NCI-H2029 treated with DMSO at 0.1 percent for 48 hours (cell line): ENCODE data around the gene ZNF213.
A peak's percentile ranks its signal among the peaks of the same experiment; 100 is the strongest.

Source experiments
- DNase-seq: peaks from one replicate; lab custom pipeline; 2025; lab: John Stamatoyannopoulos, UW

The ZNF213 gene, protein sequence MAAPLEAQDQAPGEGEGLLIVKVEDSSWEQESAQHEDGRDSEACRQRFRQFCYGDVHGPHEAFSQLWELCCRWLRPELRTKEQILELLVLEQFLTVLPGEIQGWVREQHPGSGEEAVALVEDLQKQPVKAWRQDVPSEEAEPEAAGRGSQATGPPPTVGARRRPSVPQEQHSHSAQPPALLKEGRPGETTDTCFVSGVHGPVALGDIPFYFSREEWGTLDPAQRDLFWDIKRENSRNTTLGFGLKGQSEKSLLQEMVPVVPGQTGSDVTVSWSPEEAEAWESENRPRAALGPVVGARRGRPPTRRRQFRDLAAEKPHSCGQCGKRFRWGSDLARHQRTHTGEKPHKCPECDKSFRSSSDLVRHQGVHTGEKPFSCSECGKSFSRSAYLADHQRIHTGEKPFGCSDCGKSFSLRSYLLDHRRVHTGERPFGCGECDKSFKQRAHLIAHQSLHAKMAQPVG

DNA sequence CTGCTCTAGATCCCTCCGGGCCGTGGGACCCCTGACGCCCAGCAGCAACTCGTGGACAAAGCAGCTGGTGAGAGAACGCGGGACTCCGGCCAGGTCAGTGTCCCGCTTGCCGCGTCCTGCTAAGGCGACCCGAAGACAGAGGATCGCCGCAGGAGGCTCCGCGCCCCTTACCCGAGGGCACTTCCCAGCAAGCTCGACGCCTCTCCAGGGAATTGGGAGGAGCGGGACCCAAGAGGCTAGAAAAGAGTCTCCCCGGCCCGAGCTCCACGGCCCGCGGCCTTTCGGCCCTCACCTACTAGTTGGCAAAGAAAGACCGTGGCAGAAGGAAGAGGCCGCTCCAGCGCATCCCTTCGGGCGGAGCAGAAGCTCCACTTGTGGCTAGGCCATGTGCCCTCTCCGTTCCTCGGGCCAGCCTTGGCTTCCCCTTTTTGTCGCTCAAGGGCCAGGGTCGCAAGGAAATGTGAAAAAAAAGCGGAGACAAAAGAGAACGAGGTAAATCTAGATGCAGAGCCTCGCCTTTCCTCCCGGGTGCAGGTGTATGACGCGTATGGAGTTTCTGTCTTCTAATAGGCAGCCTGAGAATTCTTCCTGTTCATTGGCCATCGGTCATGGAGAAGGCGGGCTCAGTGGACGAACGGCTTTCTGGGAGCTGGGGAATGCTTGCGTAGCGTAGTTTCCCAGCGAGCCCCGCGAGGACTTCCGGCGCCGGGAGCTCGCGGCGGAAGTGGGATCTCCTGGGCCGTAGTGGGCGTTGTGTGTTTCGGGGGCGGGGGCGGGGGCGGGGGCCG, at the start of gene ZNF213:
ZNF213 (plus strand) TSS at position 692 of the 788 bp plus-strand sequence. CDS start 2,252 bp downstream, outside the sequence.
- peak; percentile 91 for DNase-seq

DNA sequence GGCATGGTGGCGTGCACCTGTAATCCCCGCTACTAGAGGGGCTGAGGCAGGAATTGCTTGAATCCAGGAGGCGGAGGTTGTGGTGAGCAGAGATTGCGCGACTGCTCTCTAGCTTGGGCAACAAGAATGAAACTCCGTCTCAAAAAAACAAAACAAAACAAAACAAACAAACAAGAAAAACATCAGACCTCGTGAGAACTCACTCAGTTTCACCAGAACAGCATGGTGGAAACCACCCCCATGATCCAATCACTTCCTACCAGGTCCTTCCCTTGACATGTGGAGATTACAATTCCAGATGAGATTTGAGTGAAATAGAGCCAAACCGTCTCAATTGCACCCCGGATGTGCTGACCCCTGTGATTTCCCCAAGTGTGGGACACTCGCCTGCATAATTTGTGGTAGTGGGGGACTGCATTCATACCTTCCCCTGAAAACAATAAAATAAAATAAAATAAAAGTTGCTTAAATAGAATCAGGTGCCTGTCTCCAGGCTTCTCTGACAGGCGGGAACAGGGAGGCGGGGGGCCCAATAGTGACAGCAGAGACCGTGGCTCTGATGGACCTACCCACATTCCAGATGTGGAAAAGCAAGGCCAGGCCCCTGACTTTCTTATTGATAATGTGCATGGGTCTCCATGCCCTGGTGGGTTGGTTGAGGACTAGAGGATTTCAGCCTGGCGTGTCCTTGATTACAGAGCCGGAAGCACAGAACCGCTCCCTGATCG, 48.8 kb upstream of the ZNF213 start:
- no peak for DNase-seq

DNA sequence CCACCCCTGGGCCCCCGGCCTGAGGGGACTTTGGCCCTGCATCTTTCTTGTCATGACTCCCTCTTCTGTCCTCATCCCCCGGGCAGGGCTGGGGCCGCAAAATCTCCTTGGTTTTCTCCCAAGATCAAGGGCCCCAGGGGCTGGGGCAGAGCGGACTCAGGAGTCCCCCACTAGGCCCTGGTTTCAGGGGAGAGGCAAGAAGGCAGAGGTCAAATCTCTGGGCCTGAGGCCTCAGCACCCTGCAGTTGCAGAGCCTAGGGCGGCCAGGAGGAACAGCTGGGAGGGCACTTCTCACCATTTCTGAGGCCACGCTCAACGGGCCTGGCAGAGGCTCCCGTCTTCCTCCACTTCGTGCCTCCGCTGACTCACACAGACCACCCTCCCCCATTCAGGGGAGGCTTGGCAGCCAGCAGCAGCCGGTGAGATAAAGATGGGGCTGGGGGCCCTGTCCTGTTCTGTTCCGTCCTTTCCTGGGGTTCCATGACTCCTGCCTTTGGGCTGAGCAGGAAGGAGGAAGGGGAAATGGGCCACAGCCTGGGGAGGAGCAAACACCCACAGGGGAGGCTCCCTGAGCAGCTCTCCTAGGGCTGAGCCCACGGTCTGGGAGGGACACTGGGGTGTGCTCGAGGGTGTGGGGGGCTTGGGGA, 48.1 kb upstream of the ZNF213 start:
- DNase-seq = no peak

DNA sequence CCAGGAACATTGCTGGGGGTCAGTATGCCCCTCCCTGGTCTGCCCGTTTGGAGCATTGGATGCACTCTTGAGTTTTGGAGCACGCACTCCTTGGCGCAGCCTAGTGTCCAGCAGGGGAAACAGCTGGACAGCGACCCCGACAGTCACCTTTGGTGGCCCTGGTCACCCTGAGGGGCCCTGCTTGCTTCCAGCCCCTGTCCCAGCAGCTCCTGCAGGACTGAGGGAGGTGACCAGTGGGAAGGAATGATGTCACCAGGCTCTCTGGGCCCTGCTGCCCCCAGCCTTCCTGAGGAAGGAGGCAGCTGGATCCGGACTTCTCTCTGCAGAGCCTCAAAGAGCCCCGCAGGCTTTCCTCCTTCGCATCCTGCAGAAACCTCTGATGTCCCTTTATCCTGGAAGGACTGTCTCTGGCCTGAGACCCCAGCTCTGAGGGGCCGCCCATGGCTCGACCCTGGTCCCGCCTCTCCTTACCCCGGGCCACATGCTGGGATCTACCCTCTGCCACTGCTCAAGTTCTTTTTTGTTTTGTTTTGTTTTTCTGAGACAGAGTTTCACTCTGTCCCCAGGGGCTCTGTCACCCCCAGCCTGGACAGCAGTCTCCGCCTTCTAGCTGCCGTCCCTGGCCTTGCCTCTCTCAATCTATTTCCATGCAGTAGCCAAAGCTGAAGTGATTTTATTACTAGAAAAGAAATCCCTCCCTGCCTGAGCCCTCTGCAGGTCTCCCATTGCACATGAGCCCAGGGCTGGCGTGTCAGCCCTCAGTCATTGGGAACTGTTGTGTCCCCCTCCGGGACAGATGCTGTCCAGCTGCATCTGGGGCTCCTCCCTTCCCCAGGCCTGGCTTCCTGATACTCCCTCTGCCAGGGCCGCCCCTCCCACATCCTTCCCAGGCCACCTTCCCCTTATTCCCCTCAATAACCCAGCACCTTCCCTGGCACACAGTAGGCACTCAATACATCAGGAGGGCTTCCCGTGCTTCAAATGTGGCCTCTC, 47.3 kb upstream of the ZNF213 start:
- DNase-seq = no peak

DNA sequence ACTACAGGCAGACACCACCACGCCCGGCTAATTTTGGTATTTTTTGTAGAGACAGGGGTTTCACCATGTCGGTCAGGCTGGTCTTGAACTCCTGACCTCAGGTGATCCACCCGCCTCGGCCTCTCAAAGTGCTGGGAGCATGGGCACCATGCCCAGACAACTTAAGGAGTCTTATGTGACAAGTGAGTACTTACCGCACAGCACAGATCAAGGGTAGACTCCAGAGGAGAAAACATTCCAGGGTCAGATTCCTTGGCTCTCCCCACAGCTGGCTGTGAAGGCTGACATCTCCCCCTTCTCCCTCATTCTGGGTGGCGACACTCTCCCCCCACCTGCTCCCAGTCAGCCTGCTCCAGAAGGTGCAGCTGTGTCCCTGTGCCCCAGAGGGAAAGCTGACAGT, 46.4 kb upstream of the ZNF213 start:
- no peak for DNase-seq

DNA sequence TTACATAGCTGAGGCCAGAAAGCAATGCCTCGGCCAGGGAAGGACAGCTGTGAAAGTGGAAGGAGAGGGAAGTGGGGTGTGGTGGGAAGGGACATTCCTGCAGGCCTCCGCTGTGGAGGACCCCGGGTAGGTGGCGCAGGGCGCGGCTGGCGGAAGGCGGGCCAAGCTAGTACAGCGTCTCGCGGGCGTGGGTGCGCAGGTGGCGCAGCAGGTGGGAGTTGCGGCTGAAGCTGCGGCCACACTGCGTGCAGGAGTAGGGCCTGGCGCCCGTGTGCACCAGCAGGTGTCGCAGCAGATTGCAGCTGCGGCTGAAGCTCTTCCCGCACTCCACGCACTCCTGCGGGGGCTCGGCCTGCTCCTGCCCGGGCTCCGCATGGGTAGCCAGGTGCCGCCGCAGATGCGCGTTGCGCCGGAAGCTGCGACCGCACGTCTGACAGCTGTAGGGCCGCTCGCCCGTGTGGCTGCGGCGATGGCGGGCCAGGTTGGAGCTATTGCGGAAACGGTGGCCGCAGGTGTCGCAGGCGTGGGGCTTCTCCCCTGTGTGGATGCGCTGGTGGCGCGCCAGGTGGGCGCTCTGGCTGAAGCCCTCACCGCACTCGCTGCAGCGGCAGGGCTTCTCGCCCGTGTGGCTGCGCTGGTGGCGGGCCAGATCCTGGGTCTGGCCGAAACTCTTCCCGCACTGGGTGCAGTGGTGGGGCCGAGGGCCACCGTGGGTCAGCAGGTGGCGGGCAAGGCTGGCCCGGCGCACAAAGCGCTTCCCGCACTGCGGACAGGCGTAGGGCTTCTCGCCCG, 45.7 kb upstream of the ZNF213 start:
- DNase-seq = no peak

DNA sequence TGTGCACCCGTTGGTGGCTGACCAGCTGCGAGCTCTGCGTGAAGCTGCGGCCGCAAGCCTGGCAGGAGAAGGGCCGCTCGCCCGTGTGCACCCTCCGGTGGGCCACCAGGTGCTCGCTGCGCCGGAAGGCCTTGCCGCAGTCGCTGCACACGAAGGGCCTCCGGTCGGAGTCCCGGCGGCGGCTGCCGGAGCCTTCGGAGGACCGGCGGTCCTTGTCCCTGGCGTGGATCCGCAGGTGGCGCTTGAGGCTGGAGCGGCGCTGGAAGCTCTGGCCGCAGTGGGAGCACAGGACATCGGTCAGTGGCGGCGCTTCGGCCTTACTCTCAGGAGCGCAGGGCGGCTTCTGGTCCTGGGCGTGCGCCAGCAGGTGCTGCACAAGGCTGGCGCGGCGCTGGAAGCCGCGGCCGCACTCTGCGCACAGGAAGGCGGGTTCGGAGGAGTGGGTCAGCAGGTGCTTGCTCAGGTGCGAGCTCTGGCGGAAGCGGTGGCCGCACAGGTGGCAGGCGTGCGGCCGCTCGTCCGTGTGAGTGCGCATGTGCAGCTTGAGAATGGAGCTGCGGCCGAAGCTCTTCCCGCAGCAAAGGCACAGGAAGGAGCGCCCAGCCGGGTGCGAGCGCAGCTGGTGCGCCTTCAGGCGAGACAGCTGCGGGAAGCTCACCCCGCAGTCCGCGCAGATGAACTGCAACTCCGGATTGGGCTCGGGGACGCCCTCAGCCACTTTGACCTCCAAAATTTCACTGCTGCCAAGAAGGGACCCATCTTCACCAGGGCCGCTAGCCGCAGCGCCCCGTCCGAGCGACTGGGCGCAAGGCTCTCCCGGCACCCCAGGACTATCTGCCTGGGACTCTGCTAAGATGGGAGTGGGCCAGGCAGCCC, 44.9 kb upstream of the ZNF213 start:
- DNase-seq = no peak

DNA sequence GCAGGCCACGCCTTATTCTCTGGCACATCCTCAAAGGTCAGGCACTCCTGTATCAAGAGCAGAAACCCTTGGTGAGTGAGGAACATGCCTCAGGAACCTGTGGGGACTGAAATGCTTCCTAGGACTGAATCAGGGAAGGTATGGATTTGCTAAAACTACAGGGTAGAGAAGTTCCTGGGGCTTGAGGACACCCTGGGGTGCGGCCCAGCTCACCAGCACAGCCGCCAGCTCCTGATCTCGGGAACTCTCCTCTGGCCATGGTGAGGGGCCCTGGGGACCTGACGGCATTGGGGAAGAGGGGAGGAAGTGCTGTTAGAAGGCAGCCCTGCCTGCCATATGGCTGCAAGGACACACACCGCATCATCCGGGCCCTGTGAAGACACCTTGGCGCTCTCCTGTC, 43.3 kb upstream of the ZNF213 start:
- DNase-seq = no peak

DNA sequence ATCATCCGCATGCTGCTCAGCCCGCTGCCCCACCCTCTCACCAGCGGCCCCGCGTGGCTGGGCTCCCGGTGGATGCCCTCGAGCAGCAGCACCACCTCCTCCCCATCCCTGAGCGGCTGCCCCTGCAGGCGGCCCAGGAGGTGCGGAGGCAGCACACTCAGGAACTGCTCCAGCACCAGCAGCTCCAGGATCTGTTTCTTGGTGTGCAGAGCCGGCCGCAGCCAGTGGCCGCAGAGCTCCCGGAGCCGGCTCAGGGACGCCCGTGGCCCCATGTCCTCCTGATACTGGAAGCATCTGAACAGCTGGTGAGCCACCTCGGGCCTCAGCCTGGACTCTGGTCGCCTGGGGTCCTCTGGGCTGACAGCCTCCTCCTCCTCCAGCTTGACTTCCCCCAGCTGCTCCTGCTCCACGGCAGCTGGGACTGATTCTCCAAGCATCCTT, 42.3 kb upstream of the ZNF213 start:
- DNase-seq = no peak

DNA sequence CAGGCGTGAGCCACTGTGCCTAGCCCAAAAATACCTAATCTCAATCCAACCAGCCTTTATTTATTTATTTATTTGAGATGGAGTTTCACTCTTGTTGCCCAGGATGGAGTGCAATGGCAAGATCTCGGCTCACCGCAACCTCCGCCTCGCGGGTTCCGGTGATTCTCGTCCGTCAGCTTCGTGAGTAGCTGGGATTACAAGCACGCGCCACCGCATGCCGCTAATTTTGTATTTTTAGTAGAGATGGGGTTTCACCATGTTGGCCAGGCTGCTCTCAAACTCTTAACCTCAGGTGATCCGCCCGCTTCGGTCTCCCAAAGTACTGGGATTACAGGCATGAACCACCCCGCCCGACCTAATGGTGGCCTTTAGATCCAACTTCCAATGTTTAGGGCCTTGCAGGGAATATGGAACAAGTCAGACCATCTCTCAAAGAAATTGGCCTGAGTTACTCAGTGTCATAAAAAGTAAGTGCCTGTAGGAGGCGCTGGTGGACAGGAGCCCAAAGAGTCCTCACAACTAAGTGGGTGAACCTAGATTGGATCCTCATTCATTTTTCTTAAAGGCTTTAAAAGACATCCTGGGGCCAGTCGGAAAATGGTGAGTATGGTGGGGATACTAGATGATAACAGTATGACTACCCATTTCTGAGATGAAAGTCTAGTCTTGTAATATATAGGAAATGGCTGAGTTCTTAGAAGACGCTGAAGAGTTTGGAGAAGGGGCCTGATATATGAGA, 40.4 kb upstream of the ZNF213 start:
- no peak for DNase-seq

DNA sequence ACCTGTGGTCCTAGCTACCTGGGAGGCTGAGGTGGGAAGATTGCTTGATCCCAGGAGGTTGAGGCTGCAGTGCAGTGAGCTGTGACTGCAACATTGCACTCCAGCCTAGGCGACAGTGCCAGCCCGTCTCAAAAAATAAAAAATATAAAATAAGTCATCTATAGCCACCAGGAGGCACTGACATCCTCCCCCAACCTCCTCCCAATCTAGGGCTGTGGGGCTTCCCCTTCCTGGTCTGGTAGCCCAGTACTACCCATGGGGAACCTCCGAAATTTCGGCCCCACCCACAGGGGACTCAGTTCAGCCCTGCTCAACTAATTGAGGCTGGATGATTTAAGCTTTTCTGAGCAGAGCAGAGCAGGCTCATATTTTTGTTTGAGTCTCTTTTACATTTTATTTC, 39.0 kb upstream of the ZNF213 start:
- DNase-seq = no peak

DNA sequence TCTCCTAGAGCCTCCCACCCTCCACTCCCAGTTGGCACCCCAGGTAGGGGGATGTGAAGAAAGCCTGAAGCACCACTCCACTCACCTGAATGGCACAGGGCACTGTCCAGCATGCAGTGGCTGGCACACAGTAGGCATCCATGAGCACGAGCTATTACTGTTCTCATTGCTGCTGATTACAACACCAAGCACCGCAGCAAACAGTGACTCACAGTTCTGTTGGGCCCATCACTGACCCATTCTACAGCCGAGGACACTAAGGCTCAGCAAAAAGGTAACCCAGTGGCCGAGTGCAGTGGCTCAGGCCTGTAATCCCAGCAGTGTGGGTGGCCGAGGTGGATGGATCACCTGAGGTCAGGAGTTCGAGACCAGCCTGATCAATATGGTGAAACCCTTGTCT, 38.5 kb upstream of the ZNF213 start:
- no peak for DNase-seq

DNA sequence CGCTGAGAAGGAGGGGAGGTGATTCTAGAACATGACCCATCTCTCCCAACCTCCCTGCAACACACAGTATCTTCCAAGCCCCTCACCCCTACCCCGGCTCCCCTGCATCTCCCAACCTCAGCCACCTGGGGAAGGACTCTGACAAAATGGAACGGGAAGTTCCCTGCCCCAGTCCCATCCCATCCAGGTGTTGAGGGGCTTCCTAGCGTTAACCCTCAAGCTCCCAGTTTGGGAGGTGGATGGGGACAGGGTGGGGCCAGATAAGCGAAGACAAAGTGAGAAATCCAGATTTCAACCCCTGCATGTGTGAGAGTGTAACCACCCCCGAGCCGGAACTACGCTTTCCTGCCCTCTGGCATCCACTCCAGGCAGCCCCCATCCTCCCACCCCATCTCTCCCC, 37.6 kb upstream of the ZNF213 start:
- no peak for DNase-seq

DNA sequence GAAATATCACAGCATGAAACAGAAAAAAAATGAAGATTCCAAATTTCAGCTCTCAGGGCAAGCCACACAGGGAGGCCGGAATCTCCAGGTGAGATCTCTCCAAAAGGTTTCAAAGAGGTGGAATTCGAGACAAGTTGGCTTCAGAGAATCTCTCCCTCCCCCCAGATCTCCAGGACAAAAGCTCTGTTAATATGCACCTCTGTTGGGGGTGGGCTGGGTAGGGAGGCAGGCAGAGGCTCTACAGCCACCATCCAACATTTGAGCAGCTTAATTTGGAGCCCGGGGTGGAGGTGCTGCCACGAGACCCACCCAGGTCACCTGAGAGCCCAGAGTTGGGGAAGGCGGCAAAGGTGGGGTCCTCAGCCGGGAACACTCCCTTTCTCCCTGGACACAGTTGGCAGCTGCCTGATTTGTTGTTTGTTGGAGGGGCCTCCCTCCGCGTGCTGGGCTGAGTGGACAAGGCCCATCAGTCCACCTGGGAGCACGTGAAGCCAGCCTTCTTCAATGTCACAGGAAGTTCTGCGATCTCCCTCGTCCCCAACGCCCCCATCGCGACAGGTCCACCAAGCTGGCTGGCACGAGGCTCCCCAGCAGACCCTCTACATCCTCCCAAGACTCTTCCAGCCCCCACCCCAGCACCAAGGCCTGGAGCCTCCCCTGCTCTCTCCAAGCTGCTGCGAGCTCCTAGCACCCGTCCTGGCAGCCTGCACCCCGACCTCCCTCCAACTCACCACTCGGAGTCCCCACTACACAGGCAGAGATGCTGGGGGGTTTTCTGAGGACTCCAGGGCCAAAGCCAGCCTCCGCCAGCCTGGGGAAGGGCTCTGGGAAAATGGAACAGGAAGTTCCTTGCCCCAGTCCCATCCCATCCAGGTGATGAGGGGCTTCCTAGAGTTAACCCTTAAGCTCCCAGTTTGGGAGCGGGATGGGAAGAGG, 36.1 kb upstream of the ZNF213 start, which contains the start of gene ZSCAN10:
ZSCAN10 (minus strand) TSS at position 836 of the 936 bp plus-strand sequence. CDS start 6,357 bp downstream, outside the sequence.
- no peak for DNase-seq

DNA sequence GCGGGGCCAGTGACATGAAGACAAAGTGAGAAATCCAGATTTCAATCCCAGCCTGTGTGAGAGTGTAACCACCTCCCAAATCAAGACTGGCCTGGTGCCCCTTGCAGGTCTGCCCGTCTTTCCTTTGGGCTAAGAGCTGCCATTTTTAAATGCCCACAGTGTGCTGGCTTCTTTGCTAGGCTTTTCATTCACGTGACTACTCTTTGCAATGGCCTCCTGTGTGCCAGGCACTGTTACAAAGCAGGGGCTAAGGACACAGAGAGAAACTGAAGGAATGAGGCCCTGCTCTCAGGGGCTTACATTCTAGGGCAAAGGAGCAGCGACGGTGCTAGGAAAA, 35.5 kb upstream of the ZNF213 start:
- no peak for DNase-seq

DNA sequence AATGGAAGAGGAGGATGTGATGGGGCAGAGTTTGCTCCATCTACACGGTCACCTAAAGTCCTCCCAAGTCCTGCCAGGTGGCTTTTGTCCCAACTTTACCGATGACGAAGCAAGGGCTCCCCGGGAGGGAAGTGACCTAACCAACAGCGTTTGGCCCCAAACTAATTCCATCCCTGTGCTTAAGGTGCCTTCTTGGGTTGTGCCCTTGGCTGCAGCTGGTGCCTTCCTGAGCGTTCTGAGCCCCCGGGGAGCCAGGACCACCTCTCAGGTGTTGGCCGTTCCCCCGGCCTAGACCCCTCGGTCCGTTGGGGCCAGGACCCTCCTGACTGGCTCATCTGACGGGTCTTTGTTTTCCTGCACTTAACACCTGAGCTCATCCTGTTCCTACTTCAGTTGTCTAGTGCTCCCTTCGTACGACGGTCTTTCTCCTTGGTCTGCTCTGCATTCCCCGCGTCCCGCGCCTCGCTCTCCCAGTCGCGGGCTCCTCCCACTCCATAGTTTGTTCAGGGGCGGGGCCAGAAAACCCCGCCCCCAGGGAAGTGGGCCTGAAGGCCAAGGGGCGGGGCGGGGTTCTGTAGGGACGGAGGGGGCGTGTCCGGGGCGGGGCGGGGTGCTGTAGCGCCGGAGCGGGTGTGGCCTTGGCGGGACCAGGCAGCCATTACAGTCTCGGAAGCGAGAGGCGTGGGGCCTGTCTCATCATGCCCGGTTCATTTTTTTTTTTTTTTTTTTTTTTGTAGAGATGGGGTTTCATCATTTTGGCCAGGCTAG, 34.9 kb upstream of the ZNF213 start:
- peak; percentile 42 for DNase-seq
